GM10847 (cell line): ENCODE measurements around the gene SFSWAP.

ENCODE experiments used
- POLR2A ChIP-seq: IDR thresholded peaks from 2 replicates; pipeline ENCODE4 v1.6.1; 2011; ENCODE audit not compliant: insufficient read length; ENCODE audit errors: extremely low read depth

The SFSWAP gene

DNA sequence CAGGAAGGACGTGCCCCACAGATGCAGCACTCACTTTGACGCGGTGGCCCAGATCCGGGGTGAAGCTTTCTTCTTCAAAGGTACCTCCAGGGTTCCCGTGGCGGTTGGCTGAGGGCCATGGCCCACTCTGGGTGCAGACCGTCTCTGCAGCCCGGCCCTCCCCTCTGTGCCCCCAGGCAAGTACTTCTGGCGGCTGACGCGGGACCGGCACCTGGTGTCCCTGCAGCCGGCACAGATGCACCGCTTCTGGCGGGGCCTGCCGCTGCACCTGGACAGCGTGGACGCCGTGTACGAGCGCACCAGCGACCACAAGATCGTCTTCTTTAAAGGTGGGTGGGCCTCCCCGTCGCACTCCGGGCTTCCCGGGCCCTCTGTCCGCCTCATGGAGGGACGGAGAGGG lies 134.2 kb downstream of the SFSWAP start:
- no peak for TF ChIP-seq POLR2A

DNA sequence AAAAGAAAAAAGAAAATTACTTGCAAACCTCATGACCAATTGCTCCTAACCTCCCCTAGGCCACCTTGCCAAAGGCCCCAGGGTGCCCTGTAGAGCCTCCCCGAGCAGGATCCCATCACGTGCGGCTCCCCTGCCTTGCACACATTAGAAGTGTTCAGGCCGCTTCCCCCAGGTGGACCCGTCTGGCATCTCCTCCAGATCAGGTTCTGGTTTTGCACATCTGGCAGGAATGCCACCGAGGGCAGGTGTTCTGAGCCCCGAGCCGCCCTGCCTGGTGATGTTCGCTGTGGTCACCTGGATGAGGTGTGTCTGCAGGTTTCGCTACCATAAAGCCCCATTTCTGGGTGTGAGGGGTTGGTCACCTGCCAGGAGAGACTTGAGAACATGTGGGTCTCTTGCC lies 136.6 kb downstream of the SFSWAP start:
- TF ChIP-seq POLR2A = no peak

DNA sequence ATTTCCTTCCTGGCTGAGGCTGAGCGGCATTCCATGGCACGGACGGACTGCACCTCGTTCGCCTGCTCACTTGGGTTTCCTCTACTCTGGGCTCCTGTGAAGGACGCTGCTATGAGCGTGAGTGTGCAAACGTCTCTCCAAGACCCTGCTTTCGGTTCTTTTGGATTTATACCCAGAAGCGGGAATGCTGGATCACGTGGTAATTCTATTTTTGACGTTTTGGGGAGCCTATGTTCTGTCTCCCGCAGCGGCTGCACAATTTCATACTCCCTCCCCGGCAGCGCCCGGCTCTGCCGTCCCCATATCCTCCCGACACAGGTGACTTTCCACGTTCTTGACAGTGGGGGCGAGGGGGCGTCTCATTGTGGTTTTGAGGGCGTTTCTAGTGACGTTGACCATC lies 137.9 kb downstream of the SFSWAP start:
- TF ChIP-seq POLR2A = no peak
